Measurements from ENCODE around the gene SIAE.

The SIAE gene

DNA sequence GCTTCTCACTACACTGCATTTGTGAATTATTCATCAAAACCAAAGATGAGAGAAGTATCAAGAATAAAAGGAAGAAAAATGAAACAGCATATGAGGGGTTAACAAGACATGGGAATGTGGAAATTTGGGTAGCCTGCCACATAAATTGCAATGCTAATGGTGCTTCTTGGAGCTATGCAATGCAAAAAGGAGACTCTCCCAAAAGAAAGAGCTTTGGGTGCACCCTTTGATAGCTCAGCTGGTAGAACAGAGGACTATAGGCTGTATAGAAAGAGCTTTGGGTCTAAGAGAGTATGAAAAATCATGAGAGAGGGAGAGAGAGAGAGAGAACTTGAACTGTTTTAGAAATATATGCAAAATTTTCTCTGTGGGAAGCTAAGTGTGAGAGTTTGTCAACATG, 26.5 kb upstream of the SIAE start:
- no peak for DNase-seq (ENCODE audit: insufficient read length, low spot score)
- FAIRE-seq = no peak
- TF ChIP-seq SPI1 (IDR thresholded peaks at IDR 0.05; ENCODE audit: low read depth, low read length) (no peak), POLR2A (IDR thresholded peaks at IDR 0.05; ENCODE audit: low read depth, low read length) (no peak), TAF1 (IDR thresholded peaks at IDR 0.05; ENCODE audit: low read depth, low read length) (no peak), POU2F2 (IDR thresholded peaks at IDR 0.05; ENCODE audit: low read depth, low read length) (no peak), PAX5 (IDR thresholded peaks at IDR 0.05; ENCODE audit: insufficient read depth, low read length, severe bottlenecking) (no peak), POLR2AphosphoS5 (IDR thresholded peaks at IDR 0.05; ENCODE audit: low read depth, low read length) (no peak)

- TF ChIP-seq POU2F2 (IDR thresholded peaks at IDR 0.05; ENCODE audit: low read depth, low read length) (no peak), SPI1 (IDR thresholded peaks at IDR 0.05; ENCODE audit: low read depth, low read length) (no peak), POLR2AphosphoS5 (IDR thresholded peaks at IDR 0.05; ENCODE audit: low read depth, low read length) (no peak), PAX5 (IDR thresholded peaks at IDR 0.05; ENCODE audit: insufficient read depth, low read length, severe bottlenecking) (no peak), TAF1 (IDR thresholded peaks at IDR 0.05; ENCODE audit: low read depth, low read length) (no peak), POLR2A (IDR thresholded peaks at IDR 0.05; ENCODE audit: low read depth, low read length) (no peak)
- no peak for DNase-seq (ENCODE audit: insufficient read length, low spot score)
- no peak for FAIRE-seq
These were observed 26.0 kb upstream of the SIAE start for GRCh38 chr11:124699547-124699946.

DNA sequence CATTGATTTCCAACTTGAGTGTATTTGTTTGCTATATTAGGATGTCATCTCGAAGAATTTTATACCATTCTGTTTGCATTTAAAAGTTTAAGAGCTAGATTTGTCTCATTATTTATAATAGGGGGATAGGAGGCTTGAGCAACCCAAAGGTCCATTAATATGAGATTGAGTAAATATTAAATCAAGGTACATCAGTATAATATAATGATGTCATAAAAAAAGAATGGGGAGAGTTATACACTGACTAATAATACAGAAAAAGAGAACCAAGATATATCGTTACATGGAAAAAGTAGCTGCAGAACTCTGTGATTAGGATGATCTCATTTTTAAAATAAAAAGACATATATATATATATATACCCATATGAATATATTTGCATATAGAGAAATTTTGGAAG, 19.6 kb upstream of the SIAE start:
- no peak for DNase-seq (ENCODE audit: insufficient read length, low spot score)
- TF ChIP-seq PAX5 (IDR thresholded peaks at IDR 0.05; ENCODE audit: insufficient read depth, low read length, severe bottlenecking) = no peak
- no peak for TF ChIP-seq SPI1 (IDR thresholded peaks at IDR 0.05; ENCODE audit: low read depth, low read length)
- TF ChIP-seq POLR2AphosphoS5 (IDR thresholded peaks at IDR 0.05; ENCODE audit: low read depth, low read length) = no peak
- no peak for TF ChIP-seq TAF1 (IDR thresholded peaks at IDR 0.05; ENCODE audit: low read depth, low read length)
- FAIRE-seq = no peak

DNA sequence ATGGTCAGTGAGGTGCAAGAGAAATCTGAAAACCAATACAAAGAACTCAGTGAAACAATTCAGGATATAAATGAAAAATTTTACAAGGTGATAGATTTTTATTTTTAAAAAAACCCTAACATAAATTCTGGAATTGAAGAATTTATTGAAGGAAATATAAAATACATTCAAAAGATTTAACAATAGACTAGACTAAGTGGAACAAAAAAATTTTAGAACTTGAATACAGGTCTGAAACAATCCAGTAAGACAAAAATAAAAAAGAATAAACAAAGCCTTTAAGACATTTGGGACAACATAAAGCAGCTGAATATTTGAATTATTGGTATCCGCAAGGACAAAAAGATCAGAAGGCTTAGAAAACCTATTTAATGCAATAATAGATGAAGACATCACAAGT, 8.9 kb upstream of the SIAE start:
- TF ChIP-seq POLR2A (IDR thresholded peaks at IDR 0.05; ENCODE audit: low read depth, low read length) (no peak), POLR2AphosphoS5 (IDR thresholded peaks at IDR 0.05; ENCODE audit: low read depth, low read length) (no peak), SPI1 (IDR thresholded peaks at IDR 0.05; ENCODE audit: low read depth, low read length) (no peak), POU2F2 (IDR thresholded peaks at IDR 0.05; ENCODE audit: low read depth, low read length) (no peak), TAF1 (IDR thresholded peaks at IDR 0.05; ENCODE audit: low read depth, low read length) (no peak), PAX5 (IDR thresholded peaks at IDR 0.05; ENCODE audit: insufficient read depth, low read length, severe bottlenecking) (no peak)
- DNase-seq (ENCODE audit: insufficient read length, low spot score) (no peak), FAIRE-seq (no peak)

- TF ChIP-seq POU2F2 (IDR thresholded peaks at IDR 0.05; ENCODE audit: low read depth, low read length) = no peak
- TF ChIP-seq SPI1 (IDR thresholded peaks at IDR 0.05; ENCODE audit: low read depth, low read length) = no peak
- no peak for TF ChIP-seq POLR2A (IDR thresholded peaks at IDR 0.05; ENCODE audit: low read depth, low read length)
- no peak for TF ChIP-seq PAX5 (IDR thresholded peaks at IDR 0.05; ENCODE audit: insufficient read depth, low read length, severe bottlenecking)
- no peak for TF ChIP-seq POLR2AphosphoS5 (IDR thresholded peaks at IDR 0.05; ENCODE audit: low read depth, low read length)
- no peak for TF ChIP-seq TAF1 (IDR thresholded peaks at IDR 0.05; ENCODE audit: low read depth, low read length)
- DNase-seq (ENCODE audit: insufficient read length, low spot score) (no peak), FAIRE-seq (no peak)
These were observed 7.9 kb upstream of the SIAE start for GRCh38 chr11:124681421-124681820.

GRCh38 chr11:124678416-124678815, 4.9 kb upstream of the SIAE start:
- TF ChIP-seq POLR2A (IDR thresholded peaks at IDR 0.05; ENCODE audit: low read depth, low read length) (no peak), POU2F2 (IDR thresholded peaks at IDR 0.05; ENCODE audit: low read depth, low read length) (no peak), POLR2AphosphoS5 (IDR thresholded peaks at IDR 0.05; ENCODE audit: low read depth, low read length) (no peak), SPI1 (IDR thresholded peaks at IDR 0.05; ENCODE audit: low read depth, low read length) (no peak), TAF1 (IDR thresholded peaks at IDR 0.05; ENCODE audit: low read depth, low read length) (no peak), PAX5 (IDR thresholded peaks at IDR 0.05; ENCODE audit: insufficient read depth, low read length, severe bottlenecking) (no peak)
- FAIRE-seq (no peak), DNase-seq (ENCODE audit: insufficient read length, low spot score) (no peak)

GRCh38 chr11:124676386-124676785, 2.8 kb upstream of the SIAE start:
- TF ChIP-seq TAF1 (IDR thresholded peaks at IDR 0.05; ENCODE audit: low read depth, low read length) = no peak
- TF ChIP-seq POLR2AphosphoS5 (IDR thresholded peaks at IDR 0.05; ENCODE audit: low read depth, low read length) = no peak
- TF ChIP-seq POLR2A (IDR thresholded peaks at IDR 0.05; ENCODE audit: low read depth, low read length) = no peak
- no peak for TF ChIP-seq POU2F2 (IDR thresholded peaks at IDR 0.05; ENCODE audit: low read depth, low read length)
- no peak for TF ChIP-seq PAX5 (IDR thresholded peaks at IDR 0.05; ENCODE audit: insufficient read depth, low read length, severe bottlenecking)
- no peak for TF ChIP-seq SPI1 (IDR thresholded peaks at IDR 0.05; ENCODE audit: low read depth, low read length)
- no peak for DNase-seq (ENCODE audit: insufficient read length, low spot score)
- no peak for FAIRE-seq

GRCh38 chr11:124674571-124674970, 1.0 kb upstream of the SIAE start:
- no peak for FAIRE-seq
- TF ChIP-seq POLR2A (IDR thresholded peaks at IDR 0.05; ENCODE audit: low read depth, low read length) (no peak), SPI1 (IDR thresholded peaks at IDR 0.05; ENCODE audit: low read depth, low read length) (no peak), POU2F2 (IDR thresholded peaks at IDR 0.05; ENCODE audit: low read depth, low read length) (no peak), PAX5 (IDR thresholded peaks at IDR 0.05; ENCODE audit: insufficient read depth, low read length, severe bottlenecking) (no peak), POLR2AphosphoS5 (IDR thresholded peaks at IDR 0.05; ENCODE audit: low read depth, low read length) (no peak), TAF1 (IDR thresholded peaks at IDR 0.05; ENCODE audit: low read depth, low read length) (no peak)
- DNase-seq (ENCODE audit: insufficient read length, low spot score) = no peak

DNA sequence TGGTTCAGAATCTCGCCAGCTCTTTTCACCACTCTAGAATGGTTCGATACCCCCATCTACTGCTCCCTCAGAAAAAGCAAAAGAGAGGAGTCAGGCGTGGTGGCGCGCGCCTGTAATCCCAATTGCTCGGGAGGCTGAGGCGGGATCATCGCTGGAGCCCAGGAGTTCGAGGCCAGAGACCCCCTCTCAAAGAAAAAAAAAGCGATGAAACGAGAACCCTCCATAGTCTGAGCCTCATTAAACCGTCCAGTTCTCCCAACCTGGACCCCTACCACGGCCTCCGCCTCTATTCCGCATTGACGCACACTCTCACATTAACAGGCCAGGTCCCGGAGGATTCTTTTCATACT, 604 bp upstream of the SIAE start:
- no peak for FAIRE-seq
- no peak for DNase-seq (ENCODE audit: insufficient read length, low spot score)
- TF ChIP-seq PAX5 (IDR thresholded peaks at IDR 0.05; ENCODE audit: insufficient read depth, low read length, severe bottlenecking) (no peak), TAF1 (IDR thresholded peaks at IDR 0.05; ENCODE audit: low read depth, low read length) (no peak), POLR2AphosphoS5 (IDR thresholded peaks at IDR 0.05; ENCODE audit: low read depth, low read length) (no peak), POU2F2 (IDR thresholded peaks at IDR 0.05; ENCODE audit: low read depth, low read length) (no peak), SPI1 (IDR thresholded peaks at IDR 0.05; ENCODE audit: low read depth, low read length) (no peak), POLR2A (IDR thresholded peaks at IDR 0.05; ENCODE audit: low read depth, low read length) (no peak)

- no peak for DNase-seq (ENCODE audit: insufficient read length, low spot score)
- FAIRE-seq = no peak
- TF ChIP-seq TAF1 (IDR thresholded peaks at IDR 0.05; ENCODE audit: low read depth, low read length) (no peak), POU2F2 (IDR thresholded peaks at IDR 0.05; ENCODE audit: low read depth, low read length) (no peak), PAX5 (IDR thresholded peaks at IDR 0.05; ENCODE audit: insufficient read depth, low read length, severe bottlenecking) (no peak), POLR2AphosphoS5 (IDR thresholded peaks at IDR 0.05; ENCODE audit: low read depth, low read length) (no peak), POLR2A (IDR thresholded peaks at IDR 0.05; ENCODE audit: low read depth, low read length) (no peak), SPI1 (IDR thresholded peaks at IDR 0.05; ENCODE audit: low read depth, low read length) (no peak)
These were observed 863 bp downstream of the SIAE start for GRCh38 chr11:124672536-124673215.

Data from GM12891 (cell line).